ENCODE data around the gene MPPED1.

MPPED1 gene

GRCh38 chr22:43419371-43420080 is 7.7 kb downstream of the MPPED1 start:
- Histone ChIP-seq H3K9me3 (ENCODE audit: control insufficient read depth in 5 of 5, low read length in 5 of 5) (no peaks in the 10 kb centered on the region), H3K9ac (ENCODE audit: low read length in 5 of 5) (no peak overlapping the region), H3K4me3 (ENCODE audit: low read depth in 1 of 5, low read length in 5 of 5) (no peak overlapping the region), H3K36me3 (ENCODE audit: control insufficient read depth in 5 of 5, insufficient read depth in 5 of 5, low read length in 5 of 5) (no peaks in the 10 kb centered on the region), H3K27ac (ENCODE audit: low read depth, low read length) (no peak overlapping the region), H3K4me1 (ENCODE audit: control insufficient read depth in 5 of 5, insufficient read depth in 5 of 5, low read length in 5 of 5) (no peaks in the 10 kb centered on the region), H3K27me3 (ENCODE audit: control insufficient read depth in 5 of 5, insufficient read depth in 4 of 5, low read length in 5 of 5) (peaks cover 13 to 38% (median 23%) of the 10 kb centered on the region in 5 donors)

- H3K27me3 ChIP-seq (ENCODE audit: control insufficient read depth in 5 of 5, insufficient read depth in 4 of 5, low read length in 5 of 5) = peaks cover 13 to 34% (median 31%) of the 10 kb centered on the region in 5 donors
- H3K4me3 ChIP-seq (ENCODE audit: low read depth in 1 of 5, low read length in 5 of 5) = no peak overlapping the region
- H3K9me3 ChIP-seq (ENCODE audit: control insufficient read depth in 5 of 5, low read length in 5 of 5) = no peaks in the 10 kb centered on the region
- H3K9ac ChIP-seq (ENCODE audit: low read length in 5 of 5) = no peak overlapping the region
- H3K36me3 ChIP-seq (ENCODE audit: control insufficient read depth in 5 of 5, insufficient read depth in 5 of 5, low read length in 5 of 5) = no peaks in the 10 kb centered on the region
- no peak overlapping the region for H3K27ac ChIP-seq (ENCODE audit: low read depth, low read length)
- H3K4me1 ChIP-seq (ENCODE audit: control insufficient read depth in 5 of 5, insufficient read depth in 5 of 5, low read length in 5 of 5) = no peaks in the 10 kb centered on the region
These were observed 9.3 kb downstream of the MPPED1 start for GRCh38 chr22:43421046-43421665.

DNA sequence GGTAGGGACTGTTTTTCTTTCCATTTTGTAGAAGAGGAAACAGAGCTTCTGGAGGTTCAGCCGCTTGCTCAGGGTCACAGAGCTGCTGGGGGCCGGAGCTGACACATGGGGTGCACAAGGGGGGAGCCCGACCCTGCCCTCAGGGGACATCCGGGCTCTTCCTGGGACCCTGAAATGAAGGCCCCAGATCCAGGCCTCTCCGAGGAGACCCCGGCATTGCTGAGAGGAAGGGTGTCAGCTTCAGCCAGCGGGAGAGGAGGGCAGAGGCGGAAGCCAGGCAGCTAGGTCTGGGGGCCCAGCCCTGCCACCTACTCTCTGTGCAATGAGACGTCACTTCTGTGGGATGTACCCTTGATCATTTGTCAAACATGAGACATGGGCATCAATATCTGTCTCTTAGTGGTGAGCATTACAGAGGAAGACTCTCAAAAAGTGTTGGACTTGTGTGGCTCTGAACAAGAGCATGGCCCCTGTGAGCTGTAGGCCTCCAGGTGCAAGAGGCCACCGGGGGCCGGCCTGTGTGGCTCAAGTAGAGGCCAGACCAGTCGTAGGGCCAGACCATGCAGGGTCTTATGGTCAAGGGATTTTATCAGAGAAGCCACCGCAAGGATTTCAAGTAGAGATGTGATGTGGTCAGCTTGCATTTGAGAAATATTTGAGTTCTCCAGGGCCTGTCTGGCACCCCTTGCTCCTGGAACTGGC is 10.3 kb downstream of the MPPED1 start:
- Histone ChIP-seq H3K4me1 (ENCODE audit: control insufficient read depth in 5 of 5, insufficient read depth in 5 of 5, low read length in 5 of 5) (no peaks in the 10 kb centered on the region), H3K4me3 (ENCODE audit: low read depth in 1 of 5, low read length in 5 of 5) (no peak overlapping the region), H3K9ac (ENCODE audit: low read length in 5 of 5) (no peak overlapping the region), H3K27ac (ENCODE audit: low read depth, low read length) (no peak overlapping the region), H3K36me3 (ENCODE audit: control insufficient read depth in 5 of 5, insufficient read depth in 5 of 5, low read length in 5 of 5) (no peaks in the 10 kb centered on the region), H3K9me3 (ENCODE audit: control insufficient read depth in 5 of 5, low read length in 5 of 5) (no peaks in the 10 kb centered on the region), H3K27me3 (ENCODE audit: control insufficient read depth in 5 of 5, insufficient read depth in 4 of 5, low read length in 5 of 5) (peaks cover 22 to 42% (median 30%) of the 10 kb centered on the region in 5 donors)

DNA sequence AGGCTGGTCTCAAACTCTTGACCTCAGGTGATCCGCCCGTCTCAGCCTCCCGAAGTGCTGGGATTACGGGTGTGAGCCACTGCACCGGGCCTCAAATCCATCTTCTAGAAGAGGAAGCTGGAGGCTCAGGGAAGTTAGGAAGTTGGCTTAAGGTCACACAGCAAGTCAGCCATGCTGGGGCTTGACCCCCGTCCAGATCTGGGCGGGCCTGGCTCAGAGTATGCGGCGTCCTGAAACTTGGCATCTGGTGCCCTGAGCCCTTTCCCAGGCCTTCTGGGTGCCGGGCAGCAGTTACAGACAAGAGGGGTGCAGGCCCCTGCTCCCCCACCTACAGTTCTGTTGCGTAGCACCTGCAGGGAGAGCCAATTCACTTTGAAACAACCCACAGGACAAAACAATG is 11.2 kb downstream of the MPPED1 start:
- Histone ChIP-seq H3K4me1 (ENCODE audit: control insufficient read depth in 5 of 5, insufficient read depth in 5 of 5, low read length in 5 of 5) (no peaks in the 10 kb centered on the region), H3K36me3 (ENCODE audit: control insufficient read depth in 5 of 5, insufficient read depth in 5 of 5, low read length in 5 of 5) (no peaks in the 10 kb centered on the region), H3K4me3 (ENCODE audit: low read depth in 1 of 5, low read length in 5 of 5) (no peak overlapping the region), H3K9me3 (ENCODE audit: control insufficient read depth in 5 of 5, low read length in 5 of 5) (no peaks in the 10 kb centered on the region), H3K27ac (ENCODE audit: low read depth, low read length) (no peak overlapping the region), H3K27me3 (ENCODE audit: control insufficient read depth in 5 of 5, insufficient read depth in 4 of 5, low read length in 5 of 5) (peaks cover 25 to 51% (median 37%) of the 10 kb centered on the region in 5 donors), H3K9ac (ENCODE audit: low read length in 5 of 5) (no peak overlapping the region)

GRCh38 chr22:43424201-43424600 is 12.4 kb downstream of the MPPED1 start:
- Histone ChIP-seq H3K27me3 (ENCODE audit: control insufficient read depth in 5 of 5, insufficient read depth in 4 of 5, low read length in 5 of 5) (peaks cover 37 to 60% (median 41%) of the 10 kb centered on the region in 5 donors), H3K4me1 (ENCODE audit: control insufficient read depth in 5 of 5, insufficient read depth in 5 of 5, low read length in 5 of 5) (no peaks in the 10 kb centered on the region), H3K9ac (ENCODE audit: low read length in 5 of 5) (no peak overlapping the region), H3K36me3 (ENCODE audit: control insufficient read depth in 5 of 5, insufficient read depth in 5 of 5, low read length in 5 of 5) (no peaks in the 10 kb centered on the region), H3K4me3 (ENCODE audit: low read depth in 1 of 5, low read length in 5 of 5) (no peak overlapping the region), H3K9me3 (ENCODE audit: control insufficient read depth in 5 of 5, low read length in 5 of 5) (no peaks in the 10 kb centered on the region), H3K27ac (ENCODE audit: low read depth, low read length) (no peak overlapping the region)

GRCh38 chr22:43424666-43425630 is 13.1 kb downstream of the MPPED1 start:
- no peak overlapping the region for H3K4me3 ChIP-seq (ENCODE audit: low read depth in 1 of 5, low read length in 5 of 5)
- H3K4me1 ChIP-seq (ENCODE audit: control insufficient read depth in 5 of 5, insufficient read depth in 5 of 5, low read length in 5 of 5) = no peaks in the 10 kb centered on the region
- H3K9me3 ChIP-seq (ENCODE audit: control insufficient read depth in 5 of 5, low read length in 5 of 5) = no peaks in the 10 kb centered on the region
- no peaks in the 10 kb centered on the region for H3K36me3 ChIP-seq (ENCODE audit: control insufficient read depth in 5 of 5, insufficient read depth in 5 of 5, low read length in 5 of 5)
- H3K27me3 ChIP-seq (ENCODE audit: control insufficient read depth in 5 of 5, insufficient read depth in 4 of 5, low read length in 5 of 5) = peaks cover 42 to 63% (median 48%) of the 10 kb centered on the region in 5 donors
- no peak overlapping the region for H3K9ac ChIP-seq (ENCODE audit: low read length in 5 of 5)
- H3K27ac ChIP-seq (ENCODE audit: low read depth, low read length) = no peak overlapping the region

DNA sequence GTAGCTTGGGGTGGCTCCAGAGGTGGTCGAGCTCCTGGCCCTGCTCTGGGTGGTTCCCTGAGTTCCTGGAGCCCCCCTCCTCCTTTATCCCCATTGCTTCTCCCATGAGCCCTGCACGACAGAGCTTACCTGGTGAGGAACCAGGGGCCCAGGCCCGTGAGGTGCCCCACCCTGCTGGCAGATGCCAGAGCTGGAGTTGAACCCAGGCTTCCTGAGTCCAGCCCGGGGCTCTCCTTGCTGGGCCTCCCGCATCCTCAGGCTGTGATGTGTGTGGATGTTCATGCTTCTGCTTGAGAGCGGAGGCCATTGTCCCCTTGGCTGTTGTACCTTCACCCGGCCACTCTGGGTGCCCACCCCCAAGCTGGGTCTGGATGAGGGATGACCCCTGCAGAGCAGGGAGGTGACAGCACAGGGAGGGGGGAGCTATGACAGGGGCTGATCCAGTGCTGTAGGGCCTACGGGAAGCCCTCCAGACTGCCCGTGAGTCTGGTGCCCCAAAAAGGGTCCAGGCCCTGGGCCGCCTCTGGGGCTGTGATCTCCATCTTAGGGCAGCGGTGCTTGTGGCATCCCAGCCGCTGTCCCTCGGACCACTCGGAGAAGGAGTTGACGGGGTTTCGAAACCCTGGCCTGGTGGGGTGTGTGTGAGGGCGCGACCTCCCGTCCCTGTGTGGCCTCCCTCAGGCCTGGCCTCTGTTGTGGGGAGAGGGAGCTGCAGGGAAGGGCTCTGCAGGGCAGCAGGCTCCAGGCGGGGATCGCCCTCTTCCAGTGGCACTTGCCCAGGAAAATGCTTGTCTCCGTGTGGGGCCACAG is 14.4 kb downstream of the MPPED1 start:
- no peaks in the 10 kb centered on the region for H3K4me1 ChIP-seq (ENCODE audit: control insufficient read depth in 5 of 5, insufficient read depth in 5 of 5, low read length in 5 of 5)
- H3K27me3 ChIP-seq (ENCODE audit: control insufficient read depth in 5 of 5, insufficient read depth in 4 of 5, low read length in 5 of 5) = peaks cover 42 to 72% (median 51%) of the 10 kb centered on the region in 5 donors
- H3K36me3 ChIP-seq (ENCODE audit: control insufficient read depth in 5 of 5, insufficient read depth in 5 of 5, low read length in 5 of 5) = no peaks in the 10 kb centered on the region
- no peak overlapping the region for H3K27ac ChIP-seq (ENCODE audit: low read depth, low read length)
- no peak overlapping the region for H3K9ac ChIP-seq (ENCODE audit: low read length in 5 of 5)
- no peak overlapping the region for H3K4me3 ChIP-seq (ENCODE audit: low read depth in 1 of 5, low read length in 5 of 5)
- H3K9me3 ChIP-seq (ENCODE audit: control insufficient read depth in 5 of 5, low read length in 5 of 5) = no peaks in the 10 kb centered on the region

GRCh38 chr22:43426816-43427215 is 15.0 kb downstream of the MPPED1 start:
- H3K9ac ChIP-seq (ENCODE audit: low read length in 5 of 5) = no peak overlapping the region
- H3K27me3 ChIP-seq (ENCODE audit: control insufficient read depth in 5 of 5, insufficient read depth in 4 of 5, low read length in 5 of 5) = peaks cover 42 to 72% (median 49%) of the 10 kb centered on the region in 5 donors
- no peaks in the 10 kb centered on the region for H3K9me3 ChIP-seq (ENCODE audit: control insufficient read depth in 5 of 5, low read length in 5 of 5)
- H3K27ac ChIP-seq (ENCODE audit: low read depth, low read length) = no peak overlapping the region
- H3K36me3 ChIP-seq (ENCODE audit: control insufficient read depth in 5 of 5, insufficient read depth in 5 of 5, low read length in 5 of 5) = no peaks in the 10 kb centered on the region
- no peaks in the 10 kb centered on the region for H3K4me1 ChIP-seq (ENCODE audit: control insufficient read depth in 5 of 5, insufficient read depth in 5 of 5, low read length in 5 of 5)
- no peak overlapping the region for H3K4me3 ChIP-seq (ENCODE audit: low read depth in 1 of 5, low read length in 5 of 5)

Data from subcutaneous abdominal adipose tissue (tissue), 5 donors.